Stomach (tissue), 9 donors: ENCODE measurements around the gene XXYLT1. TPM values are rescaled to one million over a fixed set of nuclear protein-coding genes. Genes with fewer than 3 reads are reported as not detected.

ENCODE experiments used
- DNase-seq, 2 donors: peaks; one replicate each; pipeline versions ENCODE4 v3.0.0 to v3.0.0-alpha.2; 2013 to 2019
- H3K27ac ChIP-seq, 5 donors: fragments of 200-600 bp in 4 of 5; sonication (generic) in 4 of 5; one replicate each; pipeline ENCODE4 v1.5.1; 2013 to 2019; ENCODE audit warnings: mild to moderate bottlenecking in 1 of 5, moderate library complexity in 1 of 5
- H3K27me3 ChIP-seq, 3 donors: fragments of 200-600 bp; sonication (generic); one replicate each; pipeline ENCODE4 v1.5.1; 2017 to 2019; ENCODE audit warnings: mixed run types in 1 of 3
- H3K36me3 ChIP-seq, 4 donors: fragments of 200-600 bp; sonication (generic); 1 replicate in 3 of 4; 2 replicates in 1 of 4; pipeline ENCODE4 v1.5.1; 2016 to 2019
- H3K4me1 ChIP-seq, 4 donors: fragments of 200-600 bp; sonication (generic); one replicate each; pipeline ENCODE4 v1.5.1; 2016 to 2019
- H3K4me3 ChIP-seq, 4 donors: fragments of 200-600 bp; sonication (generic) in 3 of 4; one replicate each; pipeline ENCODE4 v1.5.1; 2016 to 2019; ENCODE audit warnings: mild to moderate bottlenecking in 1 of 4
- H3K9me3 ChIP-seq, 4 donors: fragments of 200-600 bp; sonication (generic); one replicate each; pipeline ENCODE4 v1.5.1; 2016 to 2019
- EP300 ChIP-seq: sonication (generic); formaldehyde crosslinking; IDR thresholded peaks from one replicate; pipeline ENCODE4 v1.6.1; 2017; ENCODE audit warnings: antibody characterized with exemption
- POLR2A ChIP-seq, 4 donors: fragments of 450-650 bp; IDR thresholded peaks; one replicate each; pipeline ENCODE4 v1.6.1; 2016; ENCODE audit warnings: antibody characterized with exemption in 4 of 4, control low read depth in 2 of 4, mild to moderate bottlenecking in 1 of 4, moderate library complexity in 1 of 4
- POLR2AphosphoS5 ChIP-seq, 3 donors: sonication (generic); formaldehyde crosslinking; IDR thresholded peaks; one replicate each; pipeline ENCODE4 v1.6.1; 2016; ENCODE audit warnings: antibody characterized with exemption in 3 of 3
- WGBS, 5 donors: extraction: QIAGEN DNeasy Blood & Tissue Kit in 3 of 5; methylation state at CpG; one replicate each; pipeline versions ENCODE4 v1.1.5 to v1.1.7; 2013 to 2018; 5-methylcytosine and 5-hydroxymethylcytosine counted together
- intact Hi-C: fragments of 100-400 bp; cut with DNase I; formaldehyde crosslinking; loops from one replicate; pipeline ENCODE4 v1.15.1; 2023; ENCODE audit warnings: low total_unique reads
- polyA plus RNA-seq, 3 donors: library from polyadenylated mRNA; stranded (reverse); fragments of 200-250 nt; gene quantifications; one replicate each; pipeline ENCODE4 v1.2.3, GENCODE V29; 2013
- total RNA-seq, 5 donors: library from RNA; depleted of rRNA; stranded (reverse); fragments of >200 nt; gene quantifications; one replicate each; pipeline versions ENCODE4 v1.1.0 to v1.2.3, GENCODE V29; 2014 to 2016
- TF ChIP-seq, protein P1 (sequence below), 7 experiments: fragments of 450-650 bp in 4 of 7; fragments of 200-600 bp in 3 of 7; sonication (generic) in 3 of 7; IDR thresholded peaks; one replicate each; pipeline ENCODE4 v1.5.1; 2016 to 2019; ENCODE audit warnings: antibody characterized with exemption in 7 of 7, control low read depth in 2 of 7, mild to moderate bottlenecking in 1 of 7
- donor health status: healthy with polysubstance abuse.
- donor health status: Bipolar disorder and iron deficiency.
- donor health status: healthy.

The XXYLT1 gene
- total and polyA plus RNA-seq, 8 donors, result 2.1 to 41.5 (median 11.4) TPM; not detected in 1

DNA sequence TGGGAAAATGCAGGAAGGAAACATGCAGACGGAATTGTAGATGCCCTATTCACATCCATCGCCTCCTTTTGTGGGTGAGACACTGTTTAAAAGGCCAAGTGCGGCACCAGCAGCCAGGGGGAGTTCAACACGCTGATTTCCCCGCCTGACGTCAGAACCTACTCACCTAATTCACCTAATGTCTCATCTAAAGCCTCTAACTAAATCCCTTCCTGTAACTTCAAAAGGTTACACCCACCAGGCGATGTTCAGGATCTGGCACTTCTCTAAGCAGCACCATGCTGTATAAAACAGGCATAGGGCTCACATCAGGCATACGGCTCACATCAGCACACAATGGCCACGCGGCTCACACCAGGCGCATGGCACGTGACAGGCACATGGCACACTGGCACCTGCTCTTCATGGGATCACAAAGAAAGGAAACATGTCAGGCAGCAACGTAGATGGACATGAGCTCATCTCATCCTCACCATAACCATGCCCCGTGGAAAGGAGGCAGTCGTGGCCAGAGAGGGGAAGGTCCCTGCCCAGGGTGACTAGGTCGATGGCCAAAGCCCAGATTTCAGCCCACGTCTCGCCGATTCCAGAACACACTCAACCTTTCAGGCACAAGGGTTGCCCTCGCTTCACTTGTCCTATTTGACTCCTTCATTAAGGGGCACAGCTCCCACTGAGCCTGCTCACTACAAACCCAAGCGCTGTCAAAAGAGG, 21.7 kb downstream of the XXYLT1 start:
- Histone ChIP-seq H3K9me3 (no peaks in the 10 kb centered on the region), H3K4me3 (no peak overlapping the region), H3K4me1 (peaks cover 0 to 14% (median 3%) of the 10 kb centered on the region in 4 donors), H3K27ac (peak overlapping the region in 1 of 5 donors; percentile 56), H3K27me3 (no peaks in the 10 kb centered on the region), H3K36me3 (peaks cover 0 to 16% (median 0%) of the 10 kb centered on the region in 4 donors)
- no peak for DNase-seq
- WGBS, 5 donors, result 94 to 96% (median 95%) methylated on average over 20 to 21 of the region's 21 CpGs
- intact Hi-C loops, result no loop called here
- TF ChIP-seq POLR2AphosphoS5 (IDR thresholded peaks at IDR 0.05) (no peak), POLR2A (IDR thresholded peaks at IDR 0.05) (no peak), EP300 (no peak)
- TF ChIP-seq, protein P1, sequence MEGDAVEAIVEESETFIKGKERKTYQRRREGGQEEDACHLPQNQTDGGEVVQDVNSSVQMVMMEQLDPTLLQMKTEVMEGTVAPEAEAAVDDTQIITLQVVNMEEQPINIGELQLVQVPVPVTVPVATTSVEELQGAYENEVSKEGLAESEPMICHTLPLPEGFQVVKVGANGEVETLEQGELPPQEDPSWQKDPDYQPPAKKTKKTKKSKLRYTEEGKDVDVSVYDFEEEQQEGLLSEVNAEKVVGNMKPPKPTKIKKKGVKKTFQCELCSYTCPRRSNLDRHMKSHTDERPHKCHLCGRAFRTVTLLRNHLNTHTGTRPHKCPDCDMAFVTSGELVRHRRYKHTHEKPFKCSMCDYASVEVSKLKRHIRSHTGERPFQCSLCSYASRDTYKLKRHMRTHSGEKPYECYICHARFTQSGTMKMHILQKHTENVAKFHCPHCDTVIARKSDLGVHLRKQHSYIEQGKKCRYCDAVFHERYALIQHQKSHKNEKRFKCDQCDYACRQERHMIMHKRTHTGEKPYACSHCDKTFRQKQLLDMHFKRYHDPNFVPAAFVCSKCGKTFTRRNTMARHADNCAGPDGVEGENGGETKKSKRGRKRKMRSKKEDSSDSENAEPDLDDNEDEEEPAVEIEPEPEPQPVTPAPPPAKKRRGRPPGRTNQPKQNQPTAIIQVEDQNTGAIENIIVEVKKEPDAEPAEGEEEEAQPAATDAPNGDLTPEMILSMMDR (IDR thresholded peaks at IDR 0.05), result no peak

GRCh38 chr3:195248281-195248680, 22.7 kb downstream of the XXYLT1 start:
- 92 to 98% (median 96%) methylated on average over 8 of the region's 8 CpGs for WGBS, 5 donors

DNA sequence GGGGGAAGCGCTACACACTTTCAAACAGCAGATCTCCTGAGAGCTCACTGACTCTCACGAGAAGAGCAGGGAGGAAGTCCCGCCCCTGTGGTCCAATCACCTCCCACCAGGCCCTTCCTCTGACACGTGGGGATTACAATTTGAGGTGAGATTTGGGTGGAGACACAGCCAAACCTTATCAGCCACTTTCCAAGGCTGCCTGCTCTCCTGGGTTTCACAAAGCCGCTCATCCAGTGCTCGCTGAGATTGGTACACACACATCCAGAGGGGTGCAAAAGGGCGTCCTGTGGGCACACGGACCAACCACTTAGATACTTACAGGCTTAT, 23.1 kb downstream of the XXYLT1 start:
- H3K27me3 ChIP-seq, result no peaks in the 10 kb centered on the region
- H3K9me3 ChIP-seq, result no peaks in the 10 kb centered on the region
- no peak overlapping the region for H3K4me3 ChIP-seq
- intact Hi-C loops, result no loop called here
- peaks cover 0 to 14% (median 3%) of the 10 kb centered on the region in 4 donors for H3K4me1 ChIP-seq
- no peak for TF ChIP-seq POLR2AphosphoS5 (IDR thresholded peaks at IDR 0.05)
- peaks cover 0 to 16% (median 0%) of the 10 kb centered on the region in 4 donors for H3K36me3 ChIP-seq
- no peak overlapping the region for H3K27ac ChIP-seq
- DNase-seq, result no peak
- 81 to 87% (median 83%) methylated on average over 7 to 8 of the region's 8 CpGs for WGBS, 5 donors

More at GRCh38 chr3:195248281-195248680, 22.7 kb downstream of the XXYLT1 start:
- no peak for DNase-seq
- Histone ChIP-seq H3K27ac (no peak overlapping the region), H3K4me3 (no peak overlapping the region), H3K4me1 (peaks cover 0 to 14% (median 3%) of the 10 kb centered on the region in 4 donors), H3K27me3 (no peaks in the 10 kb centered on the region), H3K9me3 (no peaks in the 10 kb centered on the region), H3K36me3 (peaks cover 0 to 16% (median 0%) of the 10 kb centered on the region in 4 donors)
- TF ChIP-seq POLR2AphosphoS5 (IDR thresholded peaks at IDR 0.05), result no peak
- no peak for TF ChIP-seq POLR2A (IDR thresholded peaks at IDR 0.05)
- TF ChIP-seq, protein P1 (IDR thresholded peaks at IDR 0.05), result no peak
- no peak for TF ChIP-seq EP300
- intact Hi-C loops, result no loop called here

DNA sequence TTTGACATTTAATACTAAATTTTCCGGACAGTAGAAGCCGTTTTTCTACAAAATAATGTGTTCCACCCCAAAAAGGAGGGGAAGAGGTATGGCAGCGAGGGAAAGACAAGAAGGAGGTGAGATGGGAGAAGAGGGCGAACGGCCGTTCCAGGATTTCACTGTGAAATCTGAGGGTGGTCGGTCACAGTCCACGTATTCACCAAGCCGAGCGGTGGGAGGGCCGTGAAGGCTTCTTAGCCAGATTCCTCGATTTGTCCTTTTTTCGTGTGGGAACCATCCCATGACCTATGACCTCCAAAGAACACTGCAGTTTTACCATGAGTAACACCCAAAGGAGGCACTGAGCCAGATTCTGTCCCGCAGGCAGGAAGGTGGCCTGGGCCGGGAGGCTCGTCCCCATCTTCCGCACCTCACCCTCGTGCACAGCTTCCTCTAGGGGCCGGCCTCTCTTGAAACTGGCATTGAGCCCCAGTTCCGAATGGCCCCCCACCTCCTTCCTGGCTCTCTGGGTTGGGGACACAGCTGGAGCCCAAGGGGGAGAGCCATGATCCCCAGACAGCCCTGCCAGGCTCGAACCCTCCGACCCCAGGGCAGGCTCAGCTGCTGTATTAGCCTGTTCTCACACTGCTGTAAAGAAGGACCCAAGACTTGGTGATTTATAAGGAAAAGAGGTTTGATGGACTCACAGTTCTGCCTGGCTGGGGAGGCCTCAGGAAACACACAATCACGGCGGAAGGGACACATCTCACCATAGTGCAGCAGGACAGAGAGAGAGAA, 23.7 kb downstream of the XXYLT1 start:
- intact Hi-C loops, result no loop called here
- TF ChIP-seq, protein P1 (IDR thresholded peaks at IDR 0.05), result no peak
- TF ChIP-seq POLR2A (IDR thresholded peaks at IDR 0.05), result no peak
- TF ChIP-seq POLR2AphosphoS5 (IDR thresholded peaks at IDR 0.05), result no peak
- TF ChIP-seq EP300, result no peak
- no peak overlapping the region for H3K27ac ChIP-seq
- no peak overlapping the region for H3K4me3 ChIP-seq
- H3K4me1 ChIP-seq, result peaks cover 0 to 14% (median 3%) of the 10 kb centered on the region in 4 donors
- H3K27me3 ChIP-seq, result no peaks in the 10 kb centered on the region
- 93 to 97% (median 95%) methylated on average over 24 of the region's 24 CpGs for WGBS, 5 donors
- no peaks in the 10 kb centered on the region for H3K9me3 ChIP-seq
- H3K36me3 ChIP-seq, result peaks cover 0 to 16% (median 0%) of the 10 kb centered on the region in 4 donors
- no peak for DNase-seq
